ENCODE results near the gene FUT2. TPM values are rescaled to one million over a fixed set of nuclear protein-coding genes. Genes with fewer than 3 reads are reported as not detected.

The FUT2 gene
- total and polyA plus RNA-seq, 2 of the 13 experiments (the other 11 are each of a cell fraction or from before 2014, with no cell fraction given), result 0.07 TPM; not detected in 1

- peaks cover 56% of the 10 kb centered on the region for H3K4me1 ChIP-seq (ENCODE audit: insufficient read depth, low read length)
- H3K27me3 ChIP-seq (ENCODE audit: control insufficient read depth in 1 of 2, insufficient read depth in 2 of 2, low read length in 2 of 2), result no peaks in the 10 kb centered on the region; a peak in 1 of 5 replicates
- DNase-seq (ENCODE audit: low spot score), result no peak
- H3K9ac ChIP-seq (ENCODE audit: insufficient read depth, low read depth, low read length), result peak within 1 kb of the TSS; percentile 81
- in situ Hi-C loops (cut with HindIII; ENCODE audit: extremely low pct_ligation_motif_present, low pct_unique_long_range_greater_than_20kb) (no loop called here), intact Hi-C loops (cut with micrococcal nuclease; ENCODE audit: unreplicated experiment) (no loop called here)
- ChIA-PET POLR2A (interaction anchor here (1.0 to 6.3 kb wide), 3 partner anchors 9 to 50 kb away, joined by 3 to 40 read pairs (median 6); no protein-coding TSS in a partner anchor), CTCF (ENCODE audit: low intra/inter-chr PET ratio, low total read pairs) (no interaction called here)
- WGBS (ENCODE audit: low lambda C conversion rate), result 27% methylated on average over 13 of the region's 33 CpGs
- H4K20me1 ChIP-seq (ENCODE audit: insufficient read depth, low read length), result no peaks in the 10 kb centered on the region
- H2AFZ ChIP-seq (ENCODE audit: low read length), result no peak within 1 kb of the TSS
- peak within 1 kb of the TSS; percentile 74 for H3K27ac ChIP-seq (ENCODE audit: extremely low read length, insufficient read depth, low read length)
- ATAC-seq, result peak; percentile 48
- FAIRE-seq, result no peak
- peak within 1 kb of the TSS; percentile 68 to 85 (median 76) for H3K4me3 ChIP-seq (replicated peaks in 1 of 3; ENCODE audit: insufficient read depth in 1 of 3, low read depth in 2 of 3, low read length in 3 of 3)
- no peaks in the 10 kb centered on the region for H3K9me3 ChIP-seq (ENCODE audit: low read length)
- no peaks in the 10 kb centered on the region for H3K36me3 ChIP-seq (replicated peaks in 1 of 2; ENCODE audit: control insufficient read depth in 1 of 2, insufficient read depth in 2 of 2, low read length in 2 of 2)
- peak within 1 kb of the TSS; percentile 99 for H3K4me2 ChIP-seq (ENCODE audit: low read depth, low read length)
- peaks cover 3% of the 10 kb centered on the region for H3K79me2 ChIP-seq (ENCODE audit: insufficient read depth, low read length)
- BruUV-seq (replicated peaks), result no TSS peak
- TF ChIP-seq POLR2A (IDR thresholded peaks at IDR 0.05; ENCODE audit: insufficient read depth in 1 of 2, low read depth in 2 of 2, low read length in 2 of 2), result peak; percentile 31 to 49; a peak in 1 of 4 replicates
- TF ChIP-seq REL (CRISPR knock-in tag; conservative IDR thresholded peaks at IDR 0.05), result no peak
- TF ChIP-seq TMF1 (CRISPR knock-in tag; IDR thresholded peaks at IDR 0.05; ENCODE audit: low read depth), result no peak
- no peak for TF ChIP-seq CBX2 (IDR thresholded peaks at IDR 0.05; ENCODE audit: low read depth, low read length)
- no peak for TF ChIP-seq CBX2 (CRISPR knock-in tag; IDR thresholded peaks at IDR 0.05; ENCODE audit: low read depth)
- no peak for TF ChIP-seq TBX2 (CRISPR knock-in tag; IDR thresholded peaks at IDR 0.05; ENCODE audit: borderline replicate concordance)
- 0 out of 2 replicates have a peak, but pooled peaks have one; percentile 32 for TF ChIP-seq ZNF468 (CRISPR knock-in tag; IDR thresholded peaks at IDR 0.05)
- 0 out of 2 replicates have a peak, but pooled peaks have one; percentile 14 for TF ChIP-seq TFE3 (CRISPR knock-in tag; IDR thresholded peaks at IDR 0.05)
- TF ChIP-seq MED1 (CRISPR knock-in tag; IDR thresholded peaks at IDR 0.05), result no peak
- TF ChIP-seq STAG1 (CRISPR knock-in tag; IDR thresholded peaks at IDR 0.05), result peak; percentile 53
- no peak for TF ChIP-seq THRA (CRISPR knock-in tag; IDR thresholded peaks at IDR 0.05; ENCODE audit: borderline replicate concordance)
- no peak for TF ChIP-seq SIX4 (CRISPR knock-in tag; IDR thresholded peaks at IDR 0.05)
- 0 out of 2 replicates have a peak, but pooled peaks have one; percentile 15 for TF ChIP-seq HOXA5 (CRISPR knock-in tag; IDR thresholded peaks at IDR 0.05)
- no peak for TF ChIP-seq ZNF841 (CRISPR knock-in tag; IDR thresholded peaks at IDR 0.05; ENCODE audit: borderline replicate concordance)
- TF ChIP-seq ZNF33B (CRISPR knock-in tag; IDR thresholded peaks at IDR 0.05), result no peak
- TF ChIP-seq E2F5 (CRISPR knock-in tag; conservative IDR thresholded peaks at IDR 0.05), result no peak
- TF ChIP-seq FOSL2 (CRISPR knock-in tag; IDR thresholded peaks at IDR 0.05), result peak; percentile 13; the same call in 1 of the 2 replicates
- peak; percentile 41 for TF ChIP-seq MAX (IDR thresholded peaks at IDR 0.05)
- peak; percentile 48 for TF ChIP-seq RBFOX2 (IDR thresholded peaks at IDR 0.05; ENCODE audit: low read depth, low read length)
- TF ChIP-seq FLYWCH1 (CRISPR knock-in tag; IDR thresholded peaks at IDR 0.05), result 0 out of 2 replicates have a peak, but pooled peaks have one; percentile 41
- no peak for TF ChIP-seq NFE2L2 (IDR thresholded peaks at IDR 0.05; ENCODE audit: low read length)
- TF ChIP-seq RAD21 (CRISPR knock-in tag; IDR thresholded peaks at IDR 0.05), result peak; percentile 29; the same call in 1 of the 2 replicates
- no peak for TF ChIP-seq IRF2 (CRISPR knock-in tag; IDR thresholded peaks at IDR 0.05)
These were observed 23.7 kb downstream of the FUT2 start, which contains the start of gene MAMSTR for GRCh38 chr19:48719263-48720171. TSS of gene MAMSTR (minus strand) at chr19:48719725. CDS start at chr19:48719031, 694 bp downstream.
